ENCODE results near the gene OGG1. TPM values are rescaled to one million over a fixed set of nuclear protein-coding genes. Genes with fewer than 3 reads are reported as not detected.

Gene OGG1
- total RNA-seq, 6 donors from 2014 or later, result 13.7 to 49.2 (median 18.3) TPM

DNA sequence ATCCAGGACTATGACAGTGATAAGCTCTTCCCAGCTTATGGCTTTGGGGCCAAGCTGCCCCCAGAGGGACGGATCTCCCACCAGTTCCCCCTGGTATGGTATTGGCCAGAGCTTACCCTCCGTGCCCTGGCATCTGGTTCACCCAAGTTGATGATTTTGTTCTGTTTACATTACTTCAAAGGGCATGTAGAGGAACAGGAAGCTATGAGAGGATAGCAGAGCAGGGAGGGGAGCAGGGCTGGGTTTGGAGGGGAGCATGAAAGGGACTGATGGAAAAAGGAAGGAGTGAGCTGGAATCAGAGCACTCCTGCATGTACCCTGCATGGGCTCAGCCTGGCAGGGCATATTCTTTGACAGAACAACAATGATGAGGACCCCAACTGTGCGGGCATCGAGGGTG lies 31.6 kb upstream of the OGG1 start:
- Histone ChIP-seq H3K4me1 (peaks cover 0 to 5% (median 2%) of the 10 kb centered on the region in 4 donors), H3K27me3 (no peaks in the 10 kb centered on the region), H3K36me3 (no peaks in the 10 kb centered on the region), H3K27ac (no peak overlapping the region), H3K4me3 (no peak overlapping the region), H3K9me3 (no peaks in the 10 kb centered on the region)
- DNase-seq (no peak), ATAC-seq (ENCODE audit: low FRiP score in 2 of 2) (no peak)
- WGBS, 2 donors, result 64 to 72% methylated on average over 4 of the region's 4 CpGs
- TF ChIP-seq POLR2A (IDR thresholded peaks at IDR 0.05) (no peak), EP300 (IDR thresholded peaks at IDR 0.05) (no peak), POLR2AphosphoS5 (IDR thresholded peaks at IDR 0.05) (no peak)
- TF ChIP-seq, protein P1, sequence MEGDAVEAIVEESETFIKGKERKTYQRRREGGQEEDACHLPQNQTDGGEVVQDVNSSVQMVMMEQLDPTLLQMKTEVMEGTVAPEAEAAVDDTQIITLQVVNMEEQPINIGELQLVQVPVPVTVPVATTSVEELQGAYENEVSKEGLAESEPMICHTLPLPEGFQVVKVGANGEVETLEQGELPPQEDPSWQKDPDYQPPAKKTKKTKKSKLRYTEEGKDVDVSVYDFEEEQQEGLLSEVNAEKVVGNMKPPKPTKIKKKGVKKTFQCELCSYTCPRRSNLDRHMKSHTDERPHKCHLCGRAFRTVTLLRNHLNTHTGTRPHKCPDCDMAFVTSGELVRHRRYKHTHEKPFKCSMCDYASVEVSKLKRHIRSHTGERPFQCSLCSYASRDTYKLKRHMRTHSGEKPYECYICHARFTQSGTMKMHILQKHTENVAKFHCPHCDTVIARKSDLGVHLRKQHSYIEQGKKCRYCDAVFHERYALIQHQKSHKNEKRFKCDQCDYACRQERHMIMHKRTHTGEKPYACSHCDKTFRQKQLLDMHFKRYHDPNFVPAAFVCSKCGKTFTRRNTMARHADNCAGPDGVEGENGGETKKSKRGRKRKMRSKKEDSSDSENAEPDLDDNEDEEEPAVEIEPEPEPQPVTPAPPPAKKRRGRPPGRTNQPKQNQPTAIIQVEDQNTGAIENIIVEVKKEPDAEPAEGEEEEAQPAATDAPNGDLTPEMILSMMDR (IDR thresholded peaks at IDR 0.05), result no peak

DNA sequence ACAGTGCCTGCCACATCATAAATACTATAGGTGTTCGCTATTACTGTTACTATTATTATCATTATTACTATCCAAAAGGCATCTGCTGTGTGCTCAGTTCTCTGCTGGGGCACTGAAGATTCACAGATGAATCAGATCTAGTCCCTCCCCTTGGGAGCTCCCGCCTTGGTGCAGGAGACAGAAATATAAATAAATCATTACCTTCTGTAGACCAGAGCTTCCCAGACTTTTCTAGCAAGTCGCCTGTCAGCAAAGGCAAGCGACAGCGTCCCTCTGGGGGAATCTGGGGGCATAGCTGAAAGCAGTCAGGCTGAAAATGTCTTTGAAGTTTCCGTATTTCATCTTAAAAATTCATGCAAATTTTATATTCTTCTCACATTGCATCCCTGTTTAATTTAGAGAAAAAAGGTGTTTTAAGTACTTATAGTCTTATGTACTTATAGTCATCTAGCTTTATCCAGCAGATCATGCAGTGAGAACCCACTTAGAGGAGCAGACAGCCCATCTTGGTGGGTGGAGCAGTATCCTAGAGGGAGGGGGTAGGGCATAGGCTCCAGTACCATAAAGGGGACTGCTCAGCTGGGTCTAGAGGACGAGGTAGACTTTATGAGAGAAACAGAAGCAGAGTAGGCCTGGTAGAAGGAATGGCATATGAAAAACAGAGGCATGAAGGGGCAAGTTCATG lies 28.6 kb upstream of the OGG1 start:
- H3K27ac ChIP-seq, result no peak overlapping the region
- TF ChIP-seq POLR2AphosphoS5 (IDR thresholded peaks at IDR 0.05), result no peak
- TF ChIP-seq POLR2A (IDR thresholded peaks at IDR 0.05), result no peak
- TF ChIP-seq, protein P1 (IDR thresholded peaks at IDR 0.05), result no peak
- TF ChIP-seq EP300 (IDR thresholded peaks at IDR 0.05), result no peak
- no peaks in the 10 kb centered on the region for H3K36me3 ChIP-seq
- no peak for DNase-seq
- H3K9me3 ChIP-seq, result no peaks in the 10 kb centered on the region
- WGBS, 2 donors, result 52 to 66% methylated on average over 7 of the region's 7 CpGs
- no peak overlapping the region for H3K4me3 ChIP-seq
- ATAC-seq (ENCODE audit: low FRiP score in 2 of 2), result no peak
- no peaks in the 10 kb centered on the region for H3K27me3 ChIP-seq
- peaks cover 0 to 1% (median 0%) of the 10 kb centered on the region in 4 donors for H3K4me1 ChIP-seq

DNA sequence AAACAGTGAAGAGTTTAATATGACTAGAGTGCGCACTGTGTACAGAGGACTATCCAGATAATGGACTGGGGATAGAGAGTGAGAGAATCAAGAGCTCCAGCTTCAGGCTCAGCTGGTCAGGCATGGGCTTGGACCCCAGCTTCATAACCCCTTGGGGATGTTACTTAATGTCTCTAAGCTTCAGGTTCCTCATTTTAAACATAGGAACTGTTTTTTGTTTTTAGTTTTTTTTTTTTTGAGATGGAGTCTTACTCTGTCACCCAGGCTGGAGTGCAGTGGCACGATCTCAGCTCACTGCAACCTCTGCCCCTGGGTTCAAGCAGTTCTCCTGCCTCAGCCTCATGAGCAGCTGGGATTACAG lies 28.1 kb upstream of the OGG1 start:
- DNase-seq, result no peak
- Histone ChIP-seq H3K36me3 (no peaks in the 10 kb centered on the region), H3K27ac (no peak overlapping the region), H3K9me3 (no peaks in the 10 kb centered on the region), H3K4me3 (no peak overlapping the region), H3K4me1 (no peaks in the 10 kb centered on the region), H3K27me3 (no peaks in the 10 kb centered on the region)
- TF ChIP-seq, protein P1 (IDR thresholded peaks at IDR 0.05), result no peak
- TF ChIP-seq POLR2AphosphoS5 (IDR thresholded peaks at IDR 0.05) (no peak), EP300 (IDR thresholded peaks at IDR 0.05) (no peak), POLR2A (IDR thresholded peaks at IDR 0.05) (no peak)
- ATAC-seq (ENCODE audit: low FRiP score in 2 of 2), result no peak
- 81 to 86% methylated on average over 2 of the region's 2 CpGs for WGBS, 2 donors

DNA sequence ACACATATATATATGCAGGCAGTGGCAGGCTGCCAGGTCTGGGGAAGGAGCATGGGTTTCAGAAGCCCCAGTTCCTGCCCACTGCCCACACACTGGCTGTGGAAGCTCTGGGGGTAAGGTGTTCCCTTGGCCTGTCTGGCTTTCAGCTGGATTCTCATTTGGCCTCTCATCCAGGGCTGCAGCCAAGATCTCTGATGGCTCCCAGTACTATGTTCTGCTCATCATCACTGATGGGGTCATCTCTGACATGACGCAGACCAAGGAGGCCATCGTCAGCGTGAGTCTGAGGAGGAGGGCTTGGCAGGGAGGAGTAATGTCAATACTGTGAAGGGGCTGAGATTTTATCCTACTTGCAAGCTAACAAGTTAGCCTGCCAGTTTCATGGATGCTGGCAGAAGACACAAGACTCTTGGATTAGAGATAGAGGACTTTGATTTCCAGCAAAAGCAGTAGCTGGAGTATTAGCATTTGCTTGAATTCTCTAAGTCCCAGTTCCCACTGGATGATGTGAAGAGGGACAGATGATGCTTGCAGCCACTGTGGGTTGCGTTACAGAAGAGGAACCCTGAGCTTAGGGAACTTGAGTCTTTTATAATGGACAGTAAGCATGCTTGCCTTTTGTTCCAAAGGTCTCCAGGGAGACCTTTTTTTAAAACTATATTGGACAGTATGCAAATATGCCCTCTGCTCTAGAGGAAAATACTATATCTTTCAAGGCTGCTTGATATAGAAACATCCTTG lies 23.8 kb upstream of the OGG1 start:
- 74 to 89% methylated on average over 3 to 4 of the region's 4 CpGs for WGBS, 2 donors
- DNase-seq, result no peak
- H3K27ac ChIP-seq, result no peak overlapping the region

More for the DNA sequence above, 23.8 kb upstream of the OGG1 start:
- H3K36me3 ChIP-seq, result no peaks in the 10 kb centered on the region
- H3K4me3 ChIP-seq, result no peak overlapping the region
- no peak for TF ChIP-seq POLR2AphosphoS5 (IDR thresholded peaks at IDR 0.05)
- TF ChIP-seq, protein P1 (IDR thresholded peaks at IDR 0.05), result no peak
- no peak for TF ChIP-seq POLR2A (IDR thresholded peaks at IDR 0.05)
- TF ChIP-seq EP300 (IDR thresholded peaks at IDR 0.05), result no peak
- no peak for ATAC-seq (ENCODE audit: low FRiP score in 2 of 2)
- no peaks in the 10 kb centered on the region for H3K27me3 ChIP-seq
- H3K9me3 ChIP-seq, result no peaks in the 10 kb centered on the region
- peaks cover 5 to 8% (median 7%) of the 10 kb centered on the region in 4 donors for H3K4me1 ChIP-seq
